Muscle layer of colon (tissue), 2 donors: ENCODE data around the gene HYDIN.
"Not testable (repeated sequence)": the region's sequence is repeated elsewhere in the genome, so short reads cannot be mapped to it uniquely, and the experiment has no call there.

Experiments
- H3K27ac ChIP-seq: one replicate; pipeline ENCODE4 v1.7.0; 2013; ENCODE audit warnings: low read depth, mild to moderate bottlenecking, low read length, moderate library complexity
- H3K27me3 ChIP-seq, 2 donors: one replicate each; pipeline ENCODE4 v1.7.0; 2013; ENCODE audit warnings: low read length in 2 of 2, mild to moderate bottlenecking in 2 of 2; ENCODE audit not compliant: insufficient read depth in 2 of 2, control insufficient read depth in 1 of 2
- H3K36me3 ChIP-seq: one replicate; pipeline ENCODE4 v1.7.0; 2013; ENCODE audit warnings: mild to moderate bottlenecking, low read length; ENCODE audit not compliant: insufficient read depth
- H3K4me1 ChIP-seq: one replicate; pipeline ENCODE4 v1.7.0; 2013; ENCODE audit warnings: mild to moderate bottlenecking, low read length; ENCODE audit not compliant: insufficient read depth
- H3K4me3 ChIP-seq, 2 donors: one replicate each; pipeline ENCODE4 v1.7.0; 2013; ENCODE audit warnings: low read length in 2 of 2, low read depth in 1 of 2, mild to moderate bottlenecking in 1 of 2, moderate library complexity in 1 of 2
- H3K9ac ChIP-seq: one replicate; pipeline ENCODE4 v1.7.0; 2013; ENCODE audit warnings: low read length
- H3K9me3 ChIP-seq: one replicate; pipeline ENCODE4 v1.7.0; 2013; ENCODE audit warnings: mild to moderate bottlenecking, low read length
- donor health status: abdominal sarcoma.
- donor health status: Adenocarcinoma of cecum.

Gene HYDIN

DNA sequence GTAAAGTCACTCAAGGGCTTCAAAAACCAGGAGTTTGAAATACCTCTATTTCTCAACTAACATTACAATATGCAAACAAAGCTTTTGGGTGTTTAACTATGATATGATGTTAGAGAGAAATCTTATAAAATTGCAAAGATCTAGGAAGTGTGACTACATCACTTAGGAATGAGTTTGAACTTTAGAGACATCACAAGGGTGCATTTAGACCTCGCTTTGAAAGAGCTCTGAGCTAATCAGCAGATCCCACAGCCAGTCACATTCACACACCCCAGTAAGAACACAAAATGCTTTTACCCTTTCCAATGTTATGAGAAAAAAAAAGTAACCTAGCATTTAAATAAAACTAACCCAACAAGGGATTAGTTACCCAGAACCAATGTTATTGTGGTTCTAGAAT lies 45.2 kb downstream of the HYDIN start:
- Histone ChIP-seq H3K36me3 (no peaks in the 10 kb centered on the region), H3K4me1 (no peaks in the 10 kb centered on the region), H3K9ac (no peak overlapping the region), H3K27me3 (no peaks in the 10 kb centered on the region), H3K9me3 (no peaks in the 10 kb centered on the region), H3K4me3 (no peak overlapping the region), H3K27ac (no peak overlapping the region)

DNA sequence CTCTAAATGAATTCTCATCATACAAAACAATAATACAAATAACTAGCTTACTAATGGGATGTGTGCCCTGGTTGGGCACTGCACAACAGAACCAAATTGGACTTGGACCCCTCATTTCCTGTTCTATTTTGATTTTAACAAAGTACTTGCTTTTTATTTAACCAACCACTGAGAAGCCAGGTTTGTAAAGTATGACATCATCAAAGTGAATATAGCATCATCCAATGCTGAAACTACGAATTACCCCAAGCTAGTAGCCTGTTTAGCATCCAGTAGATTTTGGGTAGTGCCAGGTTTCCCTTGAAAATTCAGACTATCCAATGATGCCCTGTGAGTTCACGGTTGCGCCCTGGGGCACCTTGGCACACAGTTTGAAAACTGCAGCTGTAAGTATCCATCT lies 51.0 kb downstream of the HYDIN start:
- Histone ChIP-seq H3K9me3 (no peaks in the 10 kb centered on the region), H3K4me1 (no peaks in the 10 kb centered on the region), H3K9ac (no peak overlapping the region), H3K27me3 (no peaks in the 10 kb centered on the region), H3K36me3 (no peaks in the 10 kb centered on the region), H3K4me3 (no peak overlapping the region), H3K27ac (no peak overlapping the region)

DNA sequence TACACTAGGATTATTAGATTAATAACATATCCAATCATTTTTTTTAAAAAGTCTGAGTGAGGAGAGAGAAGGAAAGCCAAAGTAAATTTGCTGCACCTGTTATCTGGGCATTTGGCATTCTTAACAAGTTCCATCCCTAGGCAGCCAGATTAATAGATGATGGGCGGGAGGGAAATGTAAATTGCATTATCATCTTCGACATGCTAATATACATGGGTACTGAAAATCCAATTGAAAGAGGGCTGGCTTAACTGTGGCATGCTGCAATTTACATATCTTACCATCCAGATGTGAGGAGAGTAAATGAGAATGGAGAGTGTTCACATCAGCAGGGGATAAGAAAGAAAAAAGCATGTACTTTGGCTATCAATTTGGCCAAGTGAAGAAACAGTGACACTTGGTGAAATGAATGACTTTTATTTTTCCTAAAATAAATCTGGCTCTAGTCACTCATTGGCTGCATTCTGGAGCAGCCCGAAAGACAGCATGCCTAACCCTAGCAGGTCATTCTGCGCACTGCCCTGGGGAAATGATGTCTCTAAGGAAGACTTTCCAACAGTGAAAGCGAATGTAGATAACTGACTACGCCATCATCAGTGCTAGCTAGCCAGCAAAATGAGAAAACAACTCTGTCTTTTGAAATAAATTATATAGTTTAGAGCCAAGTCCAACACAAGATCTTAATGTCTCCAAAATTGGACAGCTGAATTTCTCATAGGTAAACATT lies 57.9 kb downstream of the HYDIN start:
- Histone ChIP-seq H3K4me3 (no peak overlapping the region), H3K36me3 (no peaks in the 10 kb centered on the region), H3K4me1 (no peaks in the 10 kb centered on the region), H3K9me3 (no peaks in the 10 kb centered on the region), H3K27ac (no peak overlapping the region), H3K9ac (no peak overlapping the region), H3K27me3 (no peaks in the 10 kb centered on the region)

DNA sequence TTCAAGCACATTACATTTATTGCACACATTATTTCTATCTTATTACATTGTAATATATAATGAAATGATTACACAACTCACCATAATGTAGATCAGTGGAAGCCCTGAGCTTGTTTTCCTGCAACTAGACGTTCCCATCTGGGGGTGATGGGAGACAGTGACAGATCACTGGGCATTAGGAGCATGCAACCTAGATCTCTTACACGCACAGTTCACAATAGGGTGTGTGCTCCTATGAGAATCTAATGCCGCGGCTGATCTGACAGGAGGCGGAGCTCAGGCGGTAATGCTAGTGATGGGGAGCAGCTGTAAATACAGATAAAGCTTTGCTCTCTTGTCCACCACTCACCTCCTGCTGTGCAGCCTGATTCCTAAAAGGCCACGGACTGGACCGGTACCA lies 69.5 kb downstream of the HYDIN start:
- H3K27me3 ChIP-seq, H3K36me3 ChIP-seq, H3K27ac ChIP-seq, H3K9me3 ChIP-seq, H3K4me3 ChIP-seq, H3K9ac ChIP-seq, H3K4me1 ChIP-seq: not testable (repeated sequence)

DNA sequence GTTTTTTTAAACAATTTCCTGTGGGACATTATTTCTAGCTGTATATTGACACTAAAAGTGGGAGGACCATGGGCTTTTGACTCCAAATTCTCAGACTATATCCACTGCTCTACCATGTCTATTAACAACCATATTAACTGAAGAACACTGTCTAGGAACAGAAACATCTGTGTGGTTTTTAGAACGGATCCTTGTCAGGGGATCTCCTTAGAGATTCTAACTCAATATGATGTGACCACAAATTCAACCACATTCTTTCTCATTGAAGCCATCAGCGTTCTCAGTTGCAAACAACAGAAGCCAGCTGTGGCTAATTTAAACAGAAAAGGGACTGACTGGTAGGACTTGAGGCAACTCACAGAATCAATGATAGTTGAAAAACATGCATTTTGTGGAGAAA lies 73.2 kb downstream of the HYDIN start:
- H3K9ac ChIP-seq, H3K27me3 ChIP-seq, H3K4me3 ChIP-seq, H3K4me1 ChIP-seq, H3K9me3 ChIP-seq, H3K36me3 ChIP-seq, H3K27ac ChIP-seq: not testable (repeated sequence)

DNA sequence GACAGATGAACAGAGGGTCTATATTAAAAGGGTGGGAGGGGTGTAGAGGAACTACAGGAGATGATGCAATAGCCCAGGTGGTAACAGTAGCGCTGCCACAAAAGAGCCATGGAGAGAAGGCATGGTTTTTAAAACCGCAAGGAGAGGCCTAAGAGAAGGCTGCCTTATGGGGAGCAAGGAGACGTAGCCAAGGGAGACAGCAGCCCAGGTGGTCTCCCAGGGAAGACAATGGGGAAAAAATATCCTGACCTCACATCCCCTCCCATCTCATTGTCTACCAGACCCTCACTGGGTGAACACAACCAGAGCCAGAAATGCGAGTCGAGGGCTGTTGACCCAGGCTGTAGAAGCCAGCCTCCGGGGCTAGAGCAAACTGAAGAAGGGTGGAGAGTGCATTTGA lies 77.2 kb downstream of the HYDIN start:
- not testable (repeated sequence) for H3K27ac ChIP-seq, H3K9ac ChIP-seq, H3K4me3 ChIP-seq, H3K9me3 ChIP-seq, H3K27me3 ChIP-seq, H3K36me3 ChIP-seq, H3K4me1 ChIP-seq

DNA sequence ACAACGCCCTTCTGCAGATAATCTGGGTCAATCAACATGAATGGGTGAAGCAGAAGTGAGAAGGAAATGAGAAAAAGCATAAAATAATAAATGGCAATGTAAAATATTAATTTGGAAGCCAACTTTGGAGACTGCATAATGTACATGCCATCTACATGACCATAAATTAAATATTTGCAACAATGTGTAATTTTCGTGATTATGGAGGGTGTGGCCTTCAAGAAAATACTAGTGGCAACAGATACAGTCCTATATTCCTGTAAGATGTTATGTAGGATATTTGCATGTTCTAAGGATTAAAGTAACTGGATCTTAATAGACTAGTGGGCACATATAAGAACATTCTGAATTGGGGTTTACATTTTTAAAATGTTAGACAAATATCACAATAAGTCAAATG lies 78.9 kb downstream of the HYDIN start:
- not testable (repeated sequence) for H3K36me3 ChIP-seq, H3K9ac ChIP-seq, H3K4me3 ChIP-seq, H3K27ac ChIP-seq, H3K27me3 ChIP-seq, H3K4me1 ChIP-seq, H3K9me3 ChIP-seq

DNA sequence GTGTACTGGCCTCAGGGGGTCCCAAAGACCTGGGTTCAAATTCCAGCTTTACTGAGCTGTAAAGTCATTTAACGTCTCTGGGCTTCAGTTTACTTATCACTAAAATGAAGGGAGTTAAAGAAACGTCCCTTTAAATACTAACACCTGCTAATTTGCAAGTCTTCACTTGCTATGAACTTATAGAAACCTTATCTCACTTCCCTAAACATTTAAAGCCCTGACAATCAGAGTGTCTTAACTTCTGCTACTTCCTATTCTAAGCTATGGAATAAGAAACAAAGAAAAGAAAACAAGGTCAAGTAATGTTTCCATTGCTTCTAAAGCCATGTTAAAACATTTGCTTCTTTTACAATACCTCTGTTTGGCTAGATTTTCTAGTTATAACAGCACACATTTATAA lies 87.3 kb downstream of the HYDIN start:
- H3K36me3 ChIP-seq, H3K4me3 ChIP-seq, H3K27ac ChIP-seq, H3K9me3 ChIP-seq, H3K4me1 ChIP-seq, H3K27me3 ChIP-seq, H3K9ac ChIP-seq: not testable (repeated sequence)

DNA sequence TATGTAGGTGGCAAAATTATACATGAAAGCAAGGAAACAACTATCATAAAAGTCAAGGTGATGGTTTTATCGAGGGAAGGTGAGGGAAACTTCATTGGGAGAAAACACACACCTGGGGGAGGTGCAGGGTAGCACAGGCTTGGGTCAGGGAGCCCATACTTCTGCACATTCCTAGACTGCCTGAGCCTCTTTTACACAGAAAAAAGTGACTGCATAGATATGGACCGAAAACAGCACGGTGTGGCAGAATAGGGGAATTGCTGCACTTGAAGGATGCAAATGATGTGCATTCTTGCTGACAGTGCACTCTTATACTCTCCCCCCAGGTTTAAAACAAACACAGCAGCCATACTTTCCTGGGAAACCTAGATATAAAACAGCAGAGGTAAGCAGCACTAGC lies 120.0 kb downstream of the HYDIN start:
- not testable (repeated sequence) for H3K27me3 ChIP-seq, H3K9me3 ChIP-seq, H3K36me3 ChIP-seq, H3K27ac ChIP-seq, H3K4me3 ChIP-seq, H3K9ac ChIP-seq, H3K4me1 ChIP-seq

DNA sequence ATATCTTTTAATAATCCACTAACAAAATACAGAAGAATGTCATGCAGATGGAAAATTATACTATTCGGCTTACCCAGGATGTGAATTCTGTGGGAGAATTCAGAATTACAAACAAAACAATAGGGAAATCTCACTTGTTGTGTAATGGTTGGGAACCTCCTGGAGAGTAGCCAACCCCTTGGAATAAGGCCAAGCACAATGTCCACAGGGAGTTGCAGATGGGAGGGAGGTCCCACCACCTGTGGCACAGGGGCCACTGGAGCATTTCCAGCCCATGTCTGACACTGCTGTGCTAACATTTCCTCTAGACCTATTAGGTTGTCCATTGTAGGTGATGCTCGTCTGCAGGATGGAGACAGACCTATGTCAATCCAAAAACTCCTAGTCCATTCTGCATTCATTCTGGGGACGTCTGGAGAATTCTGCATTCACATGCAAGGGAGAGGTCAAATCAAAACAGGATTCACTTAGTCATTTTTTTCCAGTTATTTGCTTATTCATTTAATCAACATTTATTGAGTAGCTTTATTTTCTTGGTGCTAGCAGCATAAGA lies 120.8 kb downstream of the HYDIN start:
- not testable (repeated sequence) for H3K36me3 ChIP-seq, H3K9ac ChIP-seq

DNA sequence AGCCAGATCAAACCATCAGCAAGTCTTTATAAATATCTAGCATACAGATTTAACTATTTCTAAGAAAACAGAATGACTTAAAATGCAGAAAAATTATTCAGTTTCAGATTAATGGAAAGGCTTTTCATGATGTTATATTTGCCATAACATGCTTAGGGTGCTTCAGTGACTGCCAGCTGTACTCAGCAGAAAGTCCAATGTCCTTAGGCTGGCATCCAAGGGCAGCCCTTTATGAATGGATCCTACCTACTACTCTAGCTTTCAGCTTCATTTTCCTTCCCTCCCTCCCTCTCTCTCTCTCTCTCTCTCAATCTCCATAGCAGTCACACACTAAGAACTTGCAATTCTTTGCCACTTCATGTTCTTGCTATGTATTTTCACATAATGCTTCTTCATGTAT lies 124.6 kb downstream of the HYDIN start:
- not testable (repeated sequence) for H3K36me3 ChIP-seq, H3K27ac ChIP-seq, H3K9me3 ChIP-seq, H3K4me1 ChIP-seq, H3K27me3 ChIP-seq, H3K4me3 ChIP-seq, H3K9ac ChIP-seq

More for the DNA sequence above, 120.8 kb downstream of the HYDIN start:
- H3K9me3 ChIP-seq, H3K4me3 ChIP-seq, H3K27me3 ChIP-seq, H3K4me1 ChIP-seq, H3K27ac ChIP-seq: not testable (repeated sequence)

DNA sequence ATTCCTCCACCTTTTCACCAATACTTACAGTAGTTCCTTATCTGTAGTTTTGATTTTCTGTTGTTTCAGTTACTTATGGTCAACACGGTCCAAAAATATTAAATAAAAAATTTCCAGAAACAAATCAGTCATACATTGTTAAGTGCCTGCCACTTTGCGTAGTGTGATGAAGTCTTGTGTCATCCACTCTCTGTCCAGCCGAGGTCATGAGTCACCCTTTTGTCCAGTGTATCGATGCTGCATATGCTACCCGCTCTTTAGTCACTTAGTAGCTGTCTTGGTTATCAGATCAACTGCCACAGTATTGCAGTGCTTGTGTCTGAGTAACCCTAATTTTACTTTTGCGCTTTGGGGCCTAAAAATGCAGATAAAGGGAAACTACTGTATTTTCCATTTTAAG lies 146.9 kb downstream of the HYDIN start:
- H3K27me3 ChIP-seq, H3K4me1 ChIP-seq, H3K4me3 ChIP-seq, H3K9ac ChIP-seq, H3K9me3 ChIP-seq, H3K27ac ChIP-seq, H3K36me3 ChIP-seq: not testable (repeated sequence)
